GM12892 (cell line): ENCODE data around the gene CFAP251.
"Not testable (repeated sequence)": the region's sequence is repeated elsewhere in the genome, so short reads cannot be mapped to it uniquely, and the experiment has no call there.

Experiments
- POLR2A ChIP-seq: IDR thresholded peaks from 2 replicates; pipeline ENCODE4 v1.6.1; 2011; ENCODE audit warnings: low read depth, low read length, control low read depth
- POLR2AphosphoS5 ChIP-seq: IDR thresholded peaks from 2 replicates; pipeline ENCODE4 v1.6.1; 2011; ENCODE audit warnings: low read depth, low read length, control low read depth
- TAF1 ChIP-seq: IDR thresholded peaks from 2 replicates; pipeline ENCODE4 v1.6.1; 2011; ENCODE audit warnings: low read depth, mild to moderate bottlenecking, control low read depth, low read length, borderline replicate concordance

DNA sequence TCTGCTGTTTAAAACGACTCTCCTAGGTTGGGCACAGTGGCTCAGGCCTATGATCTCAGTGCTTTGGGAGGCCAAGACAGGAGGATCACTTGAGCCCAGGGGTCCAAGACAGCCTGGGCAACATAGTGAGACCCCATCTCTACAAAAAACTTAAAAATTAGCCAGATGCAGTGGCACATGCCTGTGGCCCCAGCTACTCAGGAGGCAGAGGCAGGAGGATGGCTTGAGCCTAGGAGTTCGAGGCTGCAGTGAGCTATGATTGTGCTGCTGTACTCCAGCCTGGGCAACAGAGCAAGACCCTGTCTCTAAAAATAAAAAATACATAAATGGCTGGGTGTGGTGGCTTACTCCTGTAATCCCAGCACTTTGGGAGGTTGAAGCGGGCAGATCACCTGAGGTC is 123.1 kb downstream of the CFAP251 start:
- not testable (repeated sequence) for TF ChIP-seq POLR2A, POLR2AphosphoS5, TAF1
